H1 (cell line): Measurements from ENCODE around the gene TCF19. TPM values are rescaled to one million over a fixed set of nuclear protein-coding genes. Genes with fewer than 3 reads are reported as not detected.

ENCODE experiments used
- CTCF ChIA-PET: fragments of 300-600 bp; sonication (Branson Sonifier 250); formaldehyde crosslinking; loops from one replicate; lab custom pipeline; 2021; ENCODE audit not compliant: partially characterized antibody; lab: Charles Lee
- POLR2A ChIA-PET: fragments of 300-600 bp; sonication (Branson Sonifier 250); formaldehyde crosslinking; loops from one replicate; lab custom pipeline; 2021; ENCODE audit warnings: inconsistent platforms; ENCODE audit not compliant: partially characterized antibody; lab: Charles Lee
- DNase-seq, 2 experiments: peaks; one replicate each; pipeline versions ENCODE4 v3.0.0 to v3.0.0-alpha.2; 2010 to 2022; ENCODE audit warnings: low spot score in 2 of 2, low read depth in 1 of 2, mixed read lengths in 1 of 2
- FAIRE-seq: peaks from 2 replicates; lab custom pipeline; 2011; peaks lifted over from hg19 to GRCh38; lab: Jason Lieb, UNC
- H2AFZ ChIP-seq: 2 replicates; pipeline ENCODE4 v1.8.1; 2012; ENCODE audit warnings: low read length, inconsistent platforms
- H2AK5ac ChIP-seq: 2 replicates; pipeline ENCODE4 v1.6.1; 2013; ENCODE audit warnings: low read depth, low read length
- H2BK120ac ChIP-seq: replicated peaks from 2 replicates; pipeline ENCODE3; 2013; ENCODE audit warnings: low read depth, low read length, inconsistent platforms
- H2BK12ac ChIP-seq: 2 replicates; pipeline ENCODE4 v1.6.1; 2013; ENCODE audit warnings: low read depth, low read length
- H2BK15ac ChIP-seq: 2 replicates; pipeline ENCODE4 v1.6.1; 2013; ENCODE audit warnings: low read length
- H2BK20ac ChIP-seq: 2 replicates; pipeline ENCODE4 v1.6.1; 2013; ENCODE audit warnings: low read length
- H2BK5ac ChIP-seq: 2 replicates; pipeline ENCODE4 v1.6.1; 2013; ENCODE audit warnings: low read depth, low read length
- H3K14ac ChIP-seq: 2 replicates; pipeline ENCODE4 v1.6.1; 2013; ENCODE audit warnings: inconsistent platforms; ENCODE audit not compliant: insufficient read length
- H3K18ac ChIP-seq: 2 replicates; pipeline ENCODE4 v1.6.1; 2013; ENCODE audit warnings: low read length; ENCODE audit errors: extremely low read depth
- H3K23ac ChIP-seq: 2 replicates; pipeline ENCODE4 v1.6.1; 2013; ENCODE audit warnings: inconsistent platforms; ENCODE audit not compliant: insufficient read length
- H3K23me2 ChIP-seq: 2 replicates; pipeline ENCODE4 v1.6.1; 2013; ENCODE audit warnings: low read depth, low read length
- H3K27ac ChIP-seq: 2 replicates; pipeline ENCODE4 v1.6.1; 2011; ENCODE audit warnings: low read depth, low read length, inconsistent platforms
- H3K27me3 ChIP-seq, 4 experiments: replicated peaks in 1 of 4; 1 replicate in 1 of 4; 2 replicates in 3 of 4; pipeline versions ENCODE4 v1.6.1 to v1.8.1; 2011 to 2013; ENCODE audit warnings: low read length in 3 of 4, mild to moderate bottlenecking in 3 of 4, inconsistent platforms in 2 of 4, mixed read lengths in 2 of 4, moderate library complexity in 1 of 4; ENCODE audit not compliant: control insufficient read depth in 3 of 4, insufficient read depth in 3 of 4; ENCODE audit errors: extremely low read depth in 1 of 4
- H3K36me3 ChIP-seq, 4 experiments: 2 replicates each; pipeline versions ENCODE4 v1.6.1 to v1.8.1; 2011 to 2013; ENCODE audit warnings: mild to moderate bottlenecking in 4 of 4, low read length in 3 of 4, moderate library complexity in 2 of 4, control low read depth in 1 of 4, inconsistent platforms in 1 of 4; ENCODE audit not compliant: insufficient read depth in 4 of 4, control insufficient read depth in 2 of 4
- H3K4ac ChIP-seq: replicated peaks from 2 replicates; pipeline ENCODE3; 2013; ENCODE audit warnings: low read length, low read depth, mixed read lengths, inconsistent platforms; ENCODE audit not compliant: insufficient read length
- H3K4me1 ChIP-seq, 4 experiments: replicated peaks in 1 of 4; 1 replicate in 1 of 4; 2 replicates in 3 of 4; pipeline versions ENCODE4 v1.6.1 to v1.8.1; 2011 to 2013; ENCODE audit warnings: low read length in 3 of 4, inconsistent platforms in 2 of 4, mixed read lengths in 1 of 4; ENCODE audit not compliant: insufficient read depth in 4 of 4, control insufficient read depth in 3 of 4
- H3K4me2 ChIP-seq, 2 experiments: 2 replicates each; pipeline versions ENCODE4 v1.6.1 to v1.8.1; 2011 to 2013; ENCODE audit warnings: low read depth in 2 of 2, low read length in 2 of 2, control low read depth in 1 of 2, inconsistent platforms in 1 of 2, mild to moderate bottlenecking in 1 of 2; ENCODE audit not compliant: insufficient read depth in 1 of 2
- H3K4me3 ChIP-seq, 4 experiments: fragments of 200-600, 300-600 bp in 1 of 4; sonication (generic), shearing (Covaris generic), sonication (Bioruptor Twin) in 1 of 4; 2 replicates each; pipeline versions ENCODE4 v1.5.1 to v1.8.1; 2011 to 2016; ENCODE audit warnings: low read length in 4 of 4, low read depth in 3 of 4, control low read depth in 2 of 4, inconsistent platforms in 2 of 4, mild to moderate bottlenecking in 2 of 4, mixed read lengths in 1 of 4, moderate library complexity in 1 of 4; ENCODE audit not compliant: insufficient read depth in 2 of 4; ENCODE audit errors: extremely low read depth in 1 of 4
- H3K56ac ChIP-seq: replicated peaks from 2 replicates; pipeline ENCODE3; 2013; ENCODE audit warnings: low read depth, mild to moderate bottlenecking, mixed read lengths, low read length, inconsistent platforms; ENCODE audit not compliant: insufficient read length
- H3K79me1 ChIP-seq: 2 replicates; pipeline ENCODE4 v1.6.1; 2013; ENCODE audit warnings: low read depth, low read length, control low read depth
- H3K79me2 ChIP-seq, 2 experiments: 2 replicates each; pipeline versions ENCODE4 v1.6.1 to v1.8.1; 2012 to 2013; ENCODE audit warnings: low read length in 2 of 2, mild to moderate bottlenecking in 2 of 2, inconsistent platforms in 1 of 2; ENCODE audit not compliant: insufficient read depth in 2 of 2, control insufficient read depth in 1 of 2
- H3K9ac ChIP-seq, 4 experiments: replicated peaks in 1 of 4; 1 replicate in 1 of 4; 2 replicates in 3 of 4; pipeline versions ENCODE4 v1.6.1 to v1.8.1; 2011 to 2013; ENCODE audit warnings: low read depth in 3 of 4, low read length in 3 of 4, control low read depth in 2 of 4, mild to moderate bottlenecking in 2 of 4, moderate library complexity in 2 of 4, inconsistent platforms in 1 of 4; ENCODE audit errors: extremely low read depth in 1 of 4
- H3K9me3 ChIP-seq, 2 experiments: 2 replicates each; pipeline versions ENCODE4 v1.6.1 to v1.8.1; 2012 to 2013; ENCODE audit warnings: mild to moderate bottlenecking in 2 of 2, moderate library complexity in 2 of 2, control low read depth in 1 of 2, inconsistent platforms in 1 of 2, low read depth in 1 of 2, low read length in 1 of 2, mixed read lengths in 1 of 2; ENCODE audit not compliant: insufficient read depth in 2 of 2
- H4K20me1 ChIP-seq, 2 experiments: replicated peaks in 1 of 2; 2 replicates each; pipeline versions ENCODE3 to v1.8.1; 2011 to 2013; ENCODE audit warnings: inconsistent platforms in 2 of 2, low read length in 2 of 2, mild to moderate bottlenecking in 1 of 2; ENCODE audit not compliant: insufficient read depth in 2 of 2, control insufficient read depth in 1 of 2
- H4K5ac ChIP-seq: 2 replicates; pipeline ENCODE4 v1.6.1; 2013; ENCODE audit warnings: low read length, low read depth, mixed read lengths, inconsistent platforms; ENCODE audit not compliant: insufficient read length
- H4K8ac ChIP-seq: 2 replicates; pipeline ENCODE4 v1.8.0; 2013; ENCODE audit warnings: mild to moderate bottlenecking, moderate library complexity, low read length, inconsistent platforms; ENCODE audit not compliant: insufficient read depth; ENCODE audit errors: extremely low read depth
- H4K91ac ChIP-seq: replicated peaks from 2 replicates; pipeline ENCODE3; 2013; ENCODE audit warnings: low read length, mixed read lengths, inconsistent platforms; ENCODE audit not compliant: insufficient read length
- E2F6 ChIP-seq: IDR thresholded peaks from 2 replicates; pipeline ENCODE4 v1.6.1; 2012; ENCODE audit warnings: inconsistent platforms
- KDM5A ChIP-seq: fragments of 200-600 bp; IDR thresholded peaks from 2 replicates; pipeline ENCODE4 v1.7.1; 2012; ENCODE audit warnings: mild to moderate bottlenecking, low read length, inconsistent platforms, mixed read lengths
- MAFK ChIP-seq: IDR thresholded peaks from 2 replicates; pipeline ENCODE4 v1.6.1; 2012; ENCODE audit warnings: low read depth, mild to moderate bottlenecking, improper control_type of control experiment, low read length
- MAX ChIP-seq: IDR thresholded peaks from 2 replicates; pipeline ENCODE4 v1.6.1; 2012; ENCODE audit warnings: inconsistent platforms
- SP4 ChIP-seq: IDR thresholded peaks from 2 replicates; pipeline ENCODE4 v1.6.1; 2012; ENCODE audit warnings: low read length, inconsistent platforms
- TCF12 ChIP-seq: IDR thresholded peaks from 2 replicates; pipeline ENCODE4 v1.6.1; 2011; ENCODE audit warnings: low read depth, mild to moderate bottlenecking, low read length
- WGBS, 2 experiments: shearing (Covaris generic) in 1 of 2; methylation state at CpG; one replicate each; pipeline versions ENCODE4 v1.1.6 to v1.1.7; 2013 to 2015; ENCODE audit warnings: low lambda C conversion rate in 2 of 2, mixed read lengths in 2 of 2, inconsistent platforms in 1 of 2, low coverage in 1 of 2, missing lambda C conversion rate in 1 of 2; ENCODE audit not compliant: insufficient replicate concordance in 2 of 2, insufficient coverage in 1 of 2, insufficient read length in 1 of 2; ENCODE audit errors: extremely low coverage in 1 of 2, missing lambda C conversion rate in 1 of 2; 5-methylcytosine and 5-hydroxymethylcytosine counted together
- polyA plus RNA-seq, 7 experiments: library from polyadenylated mRNA; depleted of rRNA in 3 of 7; stranded (reverse) in 5 of 7; unstranded in 2 of 7; fragments of >200 nt in 5 of 7; fragments of 200-250 nt in 2 of 7; gene quantifications; 1 replicate in 5 of 7; 2 replicates in 1 of 7; 4 replicates in 1 of 7; pipeline versions ENCODE4 v1.2.1 to v1.2.3, GENCODE V29; 2011 to 2013; ENCODE audit warnings: missing spikeins in 2 of 7, mixed read lengths in 2 of 7
- total RNA-seq: library from RNA; stranded (reverse); fragmentation: NEBNext Ultra II Directional; extraction: Animal tissue kit (Norgen Biotek cat#: 25700); gene quantifications from 2 replicates; pipeline ENCODE4 v1.2.1, GENCODE V29; 2021
- TF ChIP-seq, protein P1 (sequence below): IDR thresholded peaks from 2 replicates; pipeline ENCODE4 v1.6.1; 2012; ENCODE audit warnings: low read length, inconsistent platforms

TCF19 gene
- total and polyA plus RNA-seq, 2 of the 8 experiments (the other 6 are each of a cell fraction or from before 2014, with no cell fraction given), result 7.2 to 11.0 TPM

DNA sequence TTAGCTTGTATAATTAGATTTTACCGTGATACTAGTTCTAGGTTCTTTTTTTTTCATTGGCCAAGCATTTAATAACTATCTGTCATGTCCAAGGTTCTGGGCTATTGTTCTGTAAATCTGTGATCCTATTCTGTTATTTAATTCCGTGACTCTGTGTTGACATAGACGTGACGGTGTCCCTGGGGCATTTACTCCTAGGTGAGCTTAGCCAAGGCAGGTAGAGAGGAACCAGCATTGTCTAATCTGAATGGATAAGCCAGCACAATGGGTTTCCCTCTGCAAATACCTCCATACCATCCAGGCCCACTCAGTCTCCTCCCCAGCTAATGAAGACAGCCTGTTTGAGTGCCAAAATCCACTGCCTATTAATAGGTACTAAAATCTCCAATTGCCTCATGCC lies 29.3 kb upstream of the TCF19 start:
- no peak overlapping the region for H3K27ac ChIP-seq
- no peaks in the 10 kb centered on the region for H4K20me1 ChIP-seq
- no peak overlapping the region for H3K4me3 ChIP-seq
- H3K79me1 ChIP-seq, result no peaks in the 10 kb centered on the region
- H3K56ac ChIP-seq, result no peak overlapping the region
- H2AFZ ChIP-seq, result no peak overlapping the region
- ChIA-PET CTCF (interaction anchor here (0.7 to 13.5 kb wide), 23 partner anchors 12 to 555 kb away, joined by 3 to 187 read pairs (median 4); partner anchors contain the start of genes C6orf15, PSORS1C1 and PSORS1C2), POLR2A (interaction anchor here (0.9 to 68.5 kb wide), 3 partner anchors 13 to 238 kb away, joined by 3 to 2251 read pairs (median 4); partner anchors contain the start of genes CCHCR1, POU5F1, PSORS1C2 and TCF19)
- no peak overlapping the region for H4K5ac ChIP-seq
- 0 out of 2 replicates have a peak overlapping the region, but pooled peaks have one; percentile 44 for H2BK12ac ChIP-seq
- H4K8ac ChIP-seq, result no peak overlapping the region
- no peaks in the 10 kb centered on the region for H3K27me3 ChIP-seq
- TF ChIP-seq MAX (no peak), TCF12 (no peak), SP4 (no peak), E2F6 (no peak), MAFK (no peak), KDM5A (no peak)
- TF ChIP-seq, protein P1, sequence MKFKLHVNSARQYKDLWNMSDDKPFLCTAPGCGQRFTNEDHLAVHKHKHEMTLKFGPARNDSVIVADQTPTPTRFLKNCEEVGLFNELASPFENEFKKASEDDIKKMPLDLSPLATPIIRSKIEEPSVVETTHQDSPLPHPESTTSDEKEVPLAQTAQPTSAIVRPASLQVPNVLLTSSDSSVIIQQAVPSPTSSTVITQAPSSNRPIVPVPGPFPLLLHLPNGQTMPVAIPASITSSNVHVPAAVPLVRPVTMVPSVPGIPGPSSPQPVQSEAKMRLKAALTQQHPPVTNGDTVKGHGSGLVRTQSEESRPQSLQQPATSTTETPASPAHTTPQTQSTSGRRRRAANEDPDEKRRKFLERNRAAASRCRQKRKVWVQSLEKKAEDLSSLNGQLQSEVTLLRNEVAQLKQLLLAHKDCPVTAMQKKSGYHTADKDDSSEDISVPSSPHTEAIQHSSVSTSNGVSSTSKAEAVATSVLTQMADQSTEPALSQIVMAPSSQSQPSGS, result no peak
- H3K79me2 ChIP-seq, result no peaks in the 10 kb centered on the region
- H2BK120ac ChIP-seq, result no peak overlapping the region
- H3K9ac ChIP-seq, result no peak overlapping the region; a peak in 1 of 7 replicates
- no peak overlapping the region for H3K18ac ChIP-seq
- H3K4me1 ChIP-seq, result peaks cover 0 to 3% (median 3%) of the 10 kb centered on the region in 4 experiments; a peak in 3 of 7 replicates
- no peaks in the 10 kb centered on the region for H3K23me2 ChIP-seq
- no peak overlapping the region for H4K91ac ChIP-seq
- no peak overlapping the region for H3K14ac ChIP-seq
- 89% methylated on average over 4 of the region's 4 CpGs; no CpG with 5 or more reads in 1 of the 2 experiments for WGBS, 2 experiments
- DNase-seq (no peak), FAIRE-seq (no peak)
- no peak overlapping the region for H2BK20ac ChIP-seq
- no peak overlapping the region for H3K4me2 ChIP-seq
- H2BK5ac ChIP-seq, result no peak overlapping the region
- H2BK15ac ChIP-seq, result no peak overlapping the region
- H2AK5ac ChIP-seq, result no peak overlapping the region
- H3K9me3 ChIP-seq, result no peaks in the 10 kb centered on the region
- H3K23ac ChIP-seq, result no peak overlapping the region
- no peak overlapping the region for H3K4ac ChIP-seq
- no peaks in the 10 kb centered on the region for H3K36me3 ChIP-seq
